Endodermal cell (in vitro differentiated cells): Measurements from ENCODE around the gene SETDB2. TPM values are rescaled to one million over a fixed set of nuclear protein-coding genes. Genes with fewer than 3 reads are reported as not detected.

Source experiments
- DNase-seq: peaks from one replicate; pipeline ENCODE4 v3.0.0-alpha.2; 2017
- H3K27ac ChIP-seq: 2 replicates; pipeline ENCODE4 v1.5.1; 2013; ENCODE audit warnings: mild to moderate bottlenecking, low read depth, low read length, moderate library complexity
- H3K27me3 ChIP-seq: 2 replicates; pipeline ENCODE4 v1.6.1; 2013; ENCODE audit warnings: mild to moderate bottlenecking, low read length, moderate library complexity; ENCODE audit not compliant: insufficient read depth, control insufficient read depth, poor library complexity, severe bottlenecking
- H3K36me3 ChIP-seq: 2 replicates; pipeline ENCODE4 v1.7.0; 2013; ENCODE audit warnings: mild to moderate bottlenecking, low read length, moderate library complexity; ENCODE audit not compliant: control insufficient read depth, insufficient read depth
- H3K4me1 ChIP-seq: one replicate; pipeline ENCODE4 v1.7.0; 2013; ENCODE audit warnings: low read length; ENCODE audit not compliant: control insufficient read depth, insufficient read depth
- H3K4me3 ChIP-seq: 2 replicates; pipeline ENCODE4 v1.5.1; 2013; ENCODE audit warnings: mild to moderate bottlenecking, low read length, moderate library complexity
- H3K9ac ChIP-seq: 2 replicates; pipeline ENCODE4 v1.6.1; 2013; ENCODE audit warnings: mild to moderate bottlenecking, low read length, moderate library complexity; ENCODE audit not compliant: poor library complexity, severe bottlenecking; ENCODE audit errors: extremely low read depth
- H3K9me3 ChIP-seq: 2 replicates; pipeline ENCODE4 v1.6.1; 2013; ENCODE audit warnings: mild to moderate bottlenecking, low read length, moderate library complexity; ENCODE audit not compliant: control insufficient read depth
- H3K27ac Mint-ChIP-seq: 2 replicates; pipeline ENCODE4 v1.8.0; 2020; ENCODE audit warnings: mixed read lengths
- H3K27me3 Mint-ChIP-seq: 2 replicates; pipeline ENCODE4 v1.8.0; 2021; ENCODE audit warnings: mild to moderate bottlenecking, mixed read lengths; ENCODE audit not compliant: insufficient read depth
- H3K36me3 Mint-ChIP-seq: 2 replicates; pipeline ENCODE4 v1.8.0; 2020; ENCODE audit warnings: low read depth, mixed read lengths
- H3K4me1 Mint-ChIP-seq: 2 replicates; pipeline ENCODE4 v1.8.0; 2020; ENCODE audit warnings: mixed read lengths
- H3K4me3 Mint-ChIP-seq: 2 replicates; pipeline ENCODE4 v1.8.0; 2020; ENCODE audit warnings: mild to moderate bottlenecking, moderate library complexity, mixed read lengths
- H3K9me3 Mint-ChIP-seq: 2 replicates; pipeline ENCODE4 v1.8.0; 2020; ENCODE audit warnings: mild to moderate bottlenecking, mixed read lengths
- WGBS, 2 experiments: methylation state at CpG; one replicate each; pipeline versions ENCODE4 v1.1.5 to v1.1.7; 2013; ENCODE audit warnings: missing lambda C conversion rate in 2 of 2, mixed read lengths in 1 of 2; ENCODE audit not compliant: insufficient coverage in 1 of 2, insufficient read length in 1 of 2; 5-methylcytosine and 5-hydroxymethylcytosine counted together
- total RNA-seq, 2 donors: library from RNA; stranded (reverse); fragmentation: NEBNext Ultra II Directional in 1 of 2; extraction: Animal tissue kit (Norgen Biotek cat#: 25700) in 1 of 2; gene quantifications; 2 replicates in 1 of 2; 3 replicates in 1 of 2; pipeline ENCODE4 v1.2.1, GENCODE V29; 2021
- TF ChIP-seq, protein P1 (sequence below): fragments of 200-600 bp; sonication (generic); conservative IDR thresholded peaks from 2 replicates; pipeline ENCODE4 v1.5.0; 2021; ENCODE audit warnings: antibody characterized with exemption, mild to moderate bottlenecking

SETDB2 gene
- total RNA-seq, 2 donors from 2014 or later: 7.8 to 9.5 TPM

DNA sequence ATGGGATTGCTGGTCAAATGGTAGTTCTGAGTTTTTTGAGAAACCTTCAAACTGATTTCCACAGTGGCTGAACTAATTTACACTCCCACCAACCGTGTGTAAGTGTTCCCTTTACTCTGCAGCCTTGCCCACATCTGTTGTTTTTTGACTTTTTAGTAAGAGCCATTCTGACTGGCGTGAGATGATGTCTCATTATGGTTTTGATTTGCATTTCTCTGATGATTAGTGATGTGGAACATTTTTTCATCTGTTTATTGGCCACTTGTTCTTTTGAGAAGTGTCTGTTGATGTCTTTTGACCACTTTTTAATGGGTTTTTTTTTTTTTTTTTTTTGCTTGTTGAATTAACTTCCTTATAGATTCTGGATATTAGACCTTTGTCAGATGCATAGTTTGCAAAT lies 4.5 kb upstream of the SETDB2 start:
- peaks cover 6% of the 10 kb centered on the region for H3K36me3 ChIP-seq
- TF ChIP-seq, protein P1, sequence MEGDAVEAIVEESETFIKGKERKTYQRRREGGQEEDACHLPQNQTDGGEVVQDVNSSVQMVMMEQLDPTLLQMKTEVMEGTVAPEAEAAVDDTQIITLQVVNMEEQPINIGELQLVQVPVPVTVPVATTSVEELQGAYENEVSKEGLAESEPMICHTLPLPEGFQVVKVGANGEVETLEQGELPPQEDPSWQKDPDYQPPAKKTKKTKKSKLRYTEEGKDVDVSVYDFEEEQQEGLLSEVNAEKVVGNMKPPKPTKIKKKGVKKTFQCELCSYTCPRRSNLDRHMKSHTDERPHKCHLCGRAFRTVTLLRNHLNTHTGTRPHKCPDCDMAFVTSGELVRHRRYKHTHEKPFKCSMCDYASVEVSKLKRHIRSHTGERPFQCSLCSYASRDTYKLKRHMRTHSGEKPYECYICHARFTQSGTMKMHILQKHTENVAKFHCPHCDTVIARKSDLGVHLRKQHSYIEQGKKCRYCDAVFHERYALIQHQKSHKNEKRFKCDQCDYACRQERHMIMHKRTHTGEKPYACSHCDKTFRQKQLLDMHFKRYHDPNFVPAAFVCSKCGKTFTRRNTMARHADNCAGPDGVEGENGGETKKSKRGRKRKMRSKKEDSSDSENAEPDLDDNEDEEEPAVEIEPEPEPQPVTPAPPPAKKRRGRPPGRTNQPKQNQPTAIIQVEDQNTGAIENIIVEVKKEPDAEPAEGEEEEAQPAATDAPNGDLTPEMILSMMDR: no peak
- no peak overlapping the region for H3K4me3 ChIP-seq
- no peaks in the 10 kb centered on the region for H3K9me3 ChIP-seq
- H3K27ac Mint-ChIP-seq: no peak overlapping the region
- no peak overlapping the region for H3K9ac ChIP-seq
- no peak for DNase-seq
- H3K9me3 Mint-ChIP-seq: no peaks in the 10 kb centered on the region
- H3K27me3 Mint-ChIP-seq: no peaks in the 10 kb centered on the region
- no peaks in the 10 kb centered on the region for H3K4me1 Mint-ChIP-seq
- WGBS, 2 experiments: 88 to 100% methylated on average over 1 to 2 of the region's 2 CpGs
- no peak overlapping the region for H3K27ac ChIP-seq
- no peaks in the 10 kb centered on the region for H3K4me1 ChIP-seq
- no peaks in the 10 kb centered on the region for H3K27me3 ChIP-seq
- peaks cover 1% of the 10 kb centered on the region for H3K36me3 Mint-ChIP-seq
- H3K4me3 Mint-ChIP-seq: no peak overlapping the region

GRCh38 chr13:49441312-49441711 lies 2.8 kb upstream of the SETDB2 start:
- H3K4me3 ChIP-seq: no peak overlapping the region
- H3K36me3 Mint-ChIP-seq: peaks cover 1% of the 10 kb centered on the region
- 87% methylated on average over 3 of the region's 3 CpGs for WGBS, 2 experiments
- H3K9me3 ChIP-seq: no peaks in the 10 kb centered on the region
- H3K27ac Mint-ChIP-seq: no peak overlapping the region
- H3K27ac ChIP-seq: no peak overlapping the region
- peaks cover 3% of the 10 kb centered on the region for H3K4me1 Mint-ChIP-seq
- no peak overlapping the region for H3K9ac ChIP-seq
- no peak for DNase-seq
- peaks cover 6% of the 10 kb centered on the region for H3K36me3 ChIP-seq
- TF ChIP-seq, protein P1: no peak
- no peaks in the 10 kb centered on the region for H3K4me1 ChIP-seq
- no peaks in the 10 kb centered on the region for H3K27me3 ChIP-seq
- no peak overlapping the region for H3K4me3 Mint-ChIP-seq
- no peaks in the 10 kb centered on the region for H3K9me3 Mint-ChIP-seq
- no peaks in the 10 kb centered on the region for H3K27me3 Mint-ChIP-seq

- peaks cover 3% of the 10 kb centered on the region for H3K4me1 Mint-ChIP-seq
- Histone ChIP-seq H3K9me3 (no peaks in the 10 kb centered on the region), H3K27ac (no peak overlapping the region), H3K36me3 (peaks cover 6% of the 10 kb centered on the region), H3K4me1 (no peaks in the 10 kb centered on the region), H3K4me3 (no peak overlapping the region), H3K9ac (no peak overlapping the region), H3K27me3 (no peaks in the 10 kb centered on the region)
- H3K9me3 Mint-ChIP-seq: no peaks in the 10 kb centered on the region
- no peak for DNase-seq
- no peak overlapping the region for H3K4me3 Mint-ChIP-seq
- 84% methylated on average over 1 of the region's 2 CpGs; no CpG with 5 or more reads in 1 of the 2 experiments for WGBS, 2 experiments
- no peak overlapping the region for H3K27ac Mint-ChIP-seq
- H3K36me3 Mint-ChIP-seq: peaks cover 1% of the 10 kb centered on the region
- TF ChIP-seq, protein P1: no peak
- H3K27me3 Mint-ChIP-seq: no peaks in the 10 kb centered on the region
These were observed 2.2 kb upstream of the SETDB2 start for GRCh38 chr13:49441846-49442245.
